ENCODE data around the gene ITIH3. TPM values are rescaled to one million over a fixed set of nuclear protein-coding genes. Genes with fewer than 3 reads are reported as not detected.

ITIH3 gene
- total and polyA plus RNA-seq, 11 donors: 0.13 to 1.6 (median 0.65) TPM

DNA sequence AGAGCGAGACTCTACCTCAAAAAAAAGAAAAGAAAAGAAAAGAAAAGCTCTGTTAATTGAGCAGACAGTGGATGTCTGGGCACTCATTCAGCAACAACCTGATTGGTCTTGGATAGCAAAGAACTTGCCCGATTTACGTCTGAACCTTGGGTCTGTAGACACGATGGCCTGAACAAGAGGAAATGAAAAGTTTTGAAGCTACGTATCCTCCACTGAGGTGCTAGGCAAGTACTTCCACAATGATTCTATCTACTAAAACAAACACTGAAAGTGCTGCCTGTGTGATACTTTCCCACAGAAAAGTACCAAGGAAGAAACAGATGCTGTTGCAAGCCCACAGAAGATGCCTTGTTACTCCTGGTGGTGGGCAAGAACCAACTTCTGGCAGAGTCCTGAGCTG lies 62.1 kb downstream of the ITIH3 start:
- ATAC-seq (no peak), DNase-seq (no peak)
- no peaks in the 10 kb centered on the region for H3K27me3 ChIP-seq
- H3K4me3 ChIP-seq: no peak overlapping the region
- WGBS, 4 donors: 92 to 95% (median 93%) methylated on average over 5 of the region's 5 CpGs
- H3K9me3 ChIP-seq: no peaks in the 10 kb centered on the region
- intact Hi-C loops (cut with DNase I): loop anchor here in 4 of 10 donors (10.0 kb wide), 3 partner anchors 58 to 218 kb away; no protein-coding TSS in a partner anchor
- H3K4me1 ChIP-seq: peaks cover 0 to 11% (median 0%) of the 10 kb centered on the region in 12 donors
- TF ChIP-seq, protein P1, sequence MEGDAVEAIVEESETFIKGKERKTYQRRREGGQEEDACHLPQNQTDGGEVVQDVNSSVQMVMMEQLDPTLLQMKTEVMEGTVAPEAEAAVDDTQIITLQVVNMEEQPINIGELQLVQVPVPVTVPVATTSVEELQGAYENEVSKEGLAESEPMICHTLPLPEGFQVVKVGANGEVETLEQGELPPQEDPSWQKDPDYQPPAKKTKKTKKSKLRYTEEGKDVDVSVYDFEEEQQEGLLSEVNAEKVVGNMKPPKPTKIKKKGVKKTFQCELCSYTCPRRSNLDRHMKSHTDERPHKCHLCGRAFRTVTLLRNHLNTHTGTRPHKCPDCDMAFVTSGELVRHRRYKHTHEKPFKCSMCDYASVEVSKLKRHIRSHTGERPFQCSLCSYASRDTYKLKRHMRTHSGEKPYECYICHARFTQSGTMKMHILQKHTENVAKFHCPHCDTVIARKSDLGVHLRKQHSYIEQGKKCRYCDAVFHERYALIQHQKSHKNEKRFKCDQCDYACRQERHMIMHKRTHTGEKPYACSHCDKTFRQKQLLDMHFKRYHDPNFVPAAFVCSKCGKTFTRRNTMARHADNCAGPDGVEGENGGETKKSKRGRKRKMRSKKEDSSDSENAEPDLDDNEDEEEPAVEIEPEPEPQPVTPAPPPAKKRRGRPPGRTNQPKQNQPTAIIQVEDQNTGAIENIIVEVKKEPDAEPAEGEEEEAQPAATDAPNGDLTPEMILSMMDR (IDR thresholded peaks at IDR 0.05): no peak
- TF ChIP-seq POLR2A (IDR thresholded peaks at IDR 0.05): no peak
- peaks cover 0 to 36% (median 28%) of the 10 kb centered on the region in 9 donors for H3K36me3 ChIP-seq
- H3K27ac ChIP-seq: peak overlapping the region in 1 of 12 donors; percentile 7

DNA sequence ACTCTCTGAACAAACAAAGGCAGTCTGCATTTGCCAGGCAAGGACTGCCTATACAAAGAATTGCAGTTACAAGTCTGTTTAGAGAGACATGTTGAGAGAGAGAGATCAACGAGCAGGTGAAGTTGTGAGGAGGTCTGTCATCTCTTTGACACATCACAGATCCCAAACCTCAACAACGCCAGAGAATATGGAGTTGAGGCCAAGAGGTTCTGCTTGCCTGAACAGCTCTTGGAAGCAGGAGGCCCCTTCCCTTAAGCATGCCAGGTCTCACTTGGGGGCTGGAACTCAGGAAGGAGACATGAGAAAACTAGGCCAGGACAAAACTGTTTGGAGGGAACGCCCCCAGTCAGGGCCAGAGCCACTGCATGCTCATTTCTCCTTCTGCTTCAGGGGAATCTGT lies 62.5 kb downstream of the ITIH3 start:
- H3K27me3 ChIP-seq: no peaks in the 10 kb centered on the region
- ATAC-seq (peak in 2 of 4 donors; percentile 45), DNase-seq (no peak)
- peaks cover 0 to 31% (median 23%) of the 10 kb centered on the region in 9 donors for H3K36me3 ChIP-seq
- peaks cover 0 to 11% (median 0%) of the 10 kb centered on the region in 12 donors for H3K4me1 ChIP-seq
- H3K27ac ChIP-seq: peak overlapping the region in 1 of 12 donors; percentile 7
- H3K9me3 ChIP-seq: no peaks in the 10 kb centered on the region
- no peak overlapping the region for H3K4me3 ChIP-seq
- 52 to 68% (median 60%) methylated on average over 3 of the region's 3 CpGs for WGBS, 4 donors
- TF ChIP-seq POLR2A (IDR thresholded peaks at IDR 0.05): no peak
- TF ChIP-seq, protein P1 (IDR thresholded peaks at IDR 0.05): no peak
- intact Hi-C loops (cut with DNase I): loop anchor here in 4 of 10 donors (10.0 kb wide), 3 partner anchors 58 to 218 kb away; no protein-coding TSS in a partner anchor

DNA sequence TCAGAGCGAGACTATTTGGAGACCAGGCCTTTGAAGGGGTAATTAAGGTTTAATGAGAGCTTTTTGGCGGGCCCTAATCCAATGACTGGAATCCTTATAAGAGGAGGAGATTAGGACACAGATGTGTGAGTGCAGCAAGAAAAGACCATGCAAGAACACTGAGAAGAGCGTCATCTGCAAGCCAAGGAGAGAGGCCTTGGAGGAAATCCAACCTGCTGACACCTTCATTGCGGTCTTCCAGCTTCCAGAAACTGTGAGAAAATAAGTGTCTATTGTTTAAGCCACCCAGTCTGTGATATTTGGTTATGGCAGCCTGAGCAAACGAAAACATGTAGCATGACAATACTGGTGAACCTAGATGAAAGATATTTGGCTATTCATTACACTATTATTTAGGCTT lies 63.3 kb downstream of the ITIH3 start:
- H3K4me3 ChIP-seq: no peak overlapping the region
- intact Hi-C loops (cut with DNase I): loop anchor here in 4 of 10 donors (10.0 kb wide), 3 partner anchors 57 to 217 kb away; no protein-coding TSS in a partner anchor
- peak overlapping the region in 1 of 12 donors; percentile 9 for H3K27ac ChIP-seq
- ATAC-seq (no peak), DNase-seq (no peak)
- peaks cover 0 to 25% (median 16%) of the 10 kb centered on the region in 9 donors for H3K36me3 ChIP-seq
- no peaks in the 10 kb centered on the region for H3K27me3 ChIP-seq
- TF ChIP-seq, protein P1 (IDR thresholded peaks at IDR 0.05): no peak
- no peak for TF ChIP-seq POLR2A (IDR thresholded peaks at IDR 0.05)
- H3K9me3 ChIP-seq: no peaks in the 10 kb centered on the region
- H3K4me1 ChIP-seq: peaks cover 0 to 11% (median 0%) of the 10 kb centered on the region in 12 donors
- 87 to 98% (median 96%) methylated on average over 5 of the region's 5 CpGs for WGBS, 4 donors

Small RNAs within 50 kb of the gene (microRNA-seq; reads per million reads assigned to microRNA genes)
- 0 reads per million in 4 donors for gene MIR8064

Other genes with a start within 250 kb of the ITIH3 start
- 10 to 100 TPM; 33.8 to 61.7 (median 49.5) TPM for gene PBRM1, start 108.9 kb upstream of the ITIH3 start, total RNA-seq
- gene PBRM1, start 108.9 kb upstream of the ITIH3 start, polyA plus RNA-seq: 10 to 100 TPM in 1 of 2 donors, 1 to 10 TPM in 1; 8.5 to 17.6 TPM
- gene GNL3, start 108.8 kb upstream of the ITIH3 start, total RNA-seq: 10 to 100 TPM; 23.6 to 47.4 (median 29.4) TPM
- 10 to 100 TPM; 25.4 to 85.3 TPM for gene GNL3, start 108.8 kb upstream of the ITIH3 start, polyA plus RNA-seq
- gene GLT8D1, start 89.0 kb upstream of the ITIH3 start, total RNA-seq: 10 to 100 TPM; 22.6 to 38.7 (median 28.3) TPM
- 10 to 100 TPM; 21.7 to 39.0 TPM for gene GLT8D1, start 89.0 kb upstream of the ITIH3 start, polyA plus RNA-seq
- gene SPCS1, start 88.7 kb upstream of the ITIH3 start, total RNA-seq: 100 to 1,000 TPM in 2 of 9 donors, 10 to 100 TPM in 7; 72.4 to 176 (median 80.2) TPM
- 100 to 1,000 TPM in 1 of 2 donors, 10 to 100 TPM in 1; 48.6 to 161 TPM for gene SPCS1, start 88.7 kb upstream of the ITIH3 start, polyA plus RNA-seq
- 10 to 100 TPM; 13.1 to 21.5 (median 15.2) TPM for gene NEK4, start 23.9 kb upstream of the ITIH3 start, total RNA-seq
- gene NEK4, start 23.9 kb upstream of the ITIH3 start, polyA plus RNA-seq: 10 to 100 TPM in 1 of 2 donors, 1 to 10 TPM in 1; 2.7 to 11.0 TPM
- under 1 TPM in 2 of 9 donors, not detected in 7; 0.21 to 0.23 TPM for gene ITIH1, start 17.2 kb upstream of the ITIH3 start, total RNA-seq
- under 1 TPM in 1 of 2 donors, not detected in 1; 0.04 TPM for gene ITIH1, start 17.2 kb upstream of the ITIH3 start, polyA plus RNA-seq
- 10 to 100 TPM in 1 of 9 donors, 1 to 10 TPM in 8; 1.4 to 11.2 (median 4.3) TPM for gene ITIH4, start 35.9 kb downstream of the ITIH3 start, total RNA-seq
- 1 to 10 TPM in 1 of 2 donors, under 1 TPM in 1; 0.76 to 4.1 TPM for gene ITIH4, start 35.9 kb downstream of the ITIH3 start, polyA plus RNA-seq
- 100 to 1,000 TPM in 2 of 9 donors, 10 to 100 TPM in 7; 13.5 to 207 (median 32.4) TPM for gene MUSTN1, start 40.2 kb downstream of the ITIH3 start, total RNA-seq
- gene MUSTN1, start 40.2 kb downstream of the ITIH3 start, polyA plus RNA-seq: 100 to 1,000 TPM in 1 of 2 donors, 10 to 100 TPM in 1; 31.0 to 183 TPM
- gene STIMATE, start 102.8 kb downstream of the ITIH3 start, total RNA-seq: 10 to 100 TPM in 4 of 9 donors, 1 to 10 TPM in 5; 4.4 to 17.1 (median 10.0) TPM
- gene STIMATE, start 102.8 kb downstream of the ITIH3 start, polyA plus RNA-seq: 1 to 10 TPM; 3.4 to 4.5 TPM